SU-DHL-6 (cell line): ENCODE measurements around the gene FOXD3.

Experiments used
- H2AFZ ChIP-seq: fragments of 200-600 bp; sonication (generic); 2 replicates; pipeline ENCODE4 v1.6.1; 2014; ENCODE audit warnings: low read depth, mild to moderate bottlenecking, moderate library complexity, mixed read lengths, antibody characterized with exemption, low read length; ENCODE audit not compliant: severe bottlenecking
- H3F3A ChIP-seq: fragments of 200-600 bp; shearing (Covaris generic); 2 replicates; pipeline ENCODE4 v1.6.0; 2016; ENCODE audit warnings: antibody characterized with exemption, mild to moderate bottlenecking; ENCODE audit not compliant: insufficient read depth
- H3K27ac ChIP-seq: fragments of 200-600 bp; sonication (generic); 2 replicates; pipeline ENCODE4 v1.5.1; 2016; ENCODE audit warnings: low read depth, mild to moderate bottlenecking, low read length, moderate library complexity, mixed read lengths
- H3K27me3 ChIP-seq: fragments of 200-600 bp; sonication (generic), shearing (Covaris generic); 2 replicates; pipeline ENCODE4 v1.6.0; 2014; ENCODE audit warnings: mild to moderate bottlenecking, low read length
- H3K36me3 ChIP-seq: fragments of 200-600 bp; sonication (generic); 2 replicates; pipeline ENCODE4 v1.6.1; 2014; ENCODE audit warnings: mild to moderate bottlenecking, low read length, mixed read lengths
- H3K4me2 ChIP-seq: fragments of 300-600, 200-600 bp; shearing (Covaris generic), sonication (generic); 2 replicates; pipeline ENCODE4 v1.6.0; 2014; ENCODE audit warnings: low read length, low read depth, mild to moderate bottlenecking; ENCODE audit not compliant: poor library complexity, severe bottlenecking
- H3K4me3 ChIP-seq: fragments of 200-600 bp; sonication (generic); 2 replicates; pipeline ENCODE4 v1.5.1; 2014; ENCODE audit warnings: antibody characterized with exemption, low read length, mild to moderate bottlenecking, mixed read lengths; ENCODE audit not compliant: insufficient read depth, poor library complexity, severe bottlenecking
- H3K79me2 ChIP-seq: fragments of 200-600 bp; sonication (generic); 2 replicates; pipeline ENCODE4 v1.6.1; 2014; ENCODE audit warnings: mild to moderate bottlenecking, low read length, moderate library complexity; ENCODE audit not compliant: insufficient read depth
- H3K9ac ChIP-seq: fragments of 200-600 bp; sonication (generic); 2 replicates; pipeline ENCODE4 v1.7.0; 2014; ENCODE audit warnings: mild to moderate bottlenecking, low read length
- H3K9me2 ChIP-seq: fragments of 200-600 bp; sonication (generic); replicated peaks from 2 replicates; pipeline ENCODE4 v1.6.1; 2014; ENCODE audit warnings: low read length; ENCODE audit not compliant: insufficient read depth
- H3K9me3 ChIP-seq: fragments of 200-600 bp; sonication (generic); 2 replicates; pipeline ENCODE4 v1.6.1; 2014; ENCODE audit warnings: low read length, mixed read lengths; ENCODE audit not compliant: insufficient read depth
- H4K20me1 ChIP-seq: fragments of 200-600 bp; sonication (generic); 2 replicates; pipeline ENCODE4 v1.6.1; 2014; ENCODE audit warnings: low read depth, mild to moderate bottlenecking, antibody characterized with exemption, low read length, moderate library complexity, mixed read lengths
- CTCF ChIP-seq: fragments of 200-600 bp; sonication (generic); IDR thresholded peaks from one replicate; pipeline ENCODE4 v1.5.1; 2017; ENCODE audit warnings: antibody characterized with exemption, mild to moderate bottlenecking, low read length, moderate library complexity; ENCODE audit not compliant: insufficient read depth, poor library complexity, severe bottlenecking
- EZH2phosphoT487 ChIP-seq: fragments of 200-600 bp; sonication (generic), shearing (Covaris generic); conservative IDR thresholded peaks from 2 replicates; pipeline ENCODE4 v1.6.1; 2018; ENCODE audit warnings: mild to moderate bottlenecking, antibody characterized with exemption, low read length, moderate library complexity, mixed read lengths

The FOXD3 gene

GRCh38 chr1:63274979-63275378, 47.4 kb upstream of the FOXD3 start:
- TF ChIP-seq EZH2phosphoT487: no peak
- no peak for TF ChIP-seq CTCF
- Histone ChIP-seq H3F3A (no peaks in the 10 kb centered on the region), H3K36me3 (no peaks in the 10 kb centered on the region), H2AFZ (no peak overlapping the region), H3K9ac (no peak overlapping the region), H3K4me2 (no peak overlapping the region), H3K9me2 (no peaks in the 10 kb centered on the region), H3K27ac (no peak overlapping the region), H3K9me3 (no peaks in the 10 kb centered on the region), H4K20me1 (no peaks in the 10 kb centered on the region), H3K27me3 (no peaks in the 10 kb centered on the region), H3K4me3 (no peak overlapping the region), H3K79me2 (no peaks in the 10 kb centered on the region)

- TF ChIP-seq EZH2phosphoT487 (no peak), CTCF (no peak)
- no peaks in the 10 kb centered on the region for H3F3A ChIP-seq
- H3K9me2 ChIP-seq: no peaks in the 10 kb centered on the region
- H3K36me3 ChIP-seq: no peaks in the 10 kb centered on the region
- no peak overlapping the region for H2AFZ ChIP-seq
- no peaks in the 10 kb centered on the region for H4K20me1 ChIP-seq
- H3K4me3 ChIP-seq: no peak overlapping the region
- no peak overlapping the region for H3K4me2 ChIP-seq
- no peak overlapping the region for H3K27ac ChIP-seq
- no peak overlapping the region for H3K9ac ChIP-seq
- no peaks in the 10 kb centered on the region for H3K9me3 ChIP-seq
- no peaks in the 10 kb centered on the region for H3K79me2 ChIP-seq
- no peaks in the 10 kb centered on the region for H3K27me3 ChIP-seq
Observed at GRCh38 chr1:63276624-63277023, 45.7 kb upstream of the FOXD3 start.

- Histone ChIP-seq H3K9ac (no peak overlapping the region), H3K27me3 (no peaks in the 10 kb centered on the region), H3K79me2 (no peaks in the 10 kb centered on the region), H4K20me1 (no peaks in the 10 kb centered on the region), H3K9me3 (no peaks in the 10 kb centered on the region), H3K27ac (no peak overlapping the region), H2AFZ (no peak overlapping the region), H3K4me3 (no peak overlapping the region), H3K4me2 (no peak overlapping the region), H3K9me2 (no peaks in the 10 kb centered on the region), H3F3A (no peaks in the 10 kb centered on the region), H3K36me3 (no peaks in the 10 kb centered on the region)
- no peak for TF ChIP-seq EZH2phosphoT487
- no peak for TF ChIP-seq CTCF
Observed at GRCh38 chr1:63277195-63278192, 44.9 kb upstream of the FOXD3 start.
